HepG2 (cell line): Measurements from ENCODE around the gene P2RX2. TPM values are rescaled to one million over a fixed set of nuclear protein-coding genes. Genes with fewer than 3 reads are reported as not detected.

Source experiments
- ATAC-seq: fragments of 200-7000 bp; cut with Tn5 transposase; 3 replicates; pipeline ENCODE4 v1.9.1; 2020; ENCODE audit warnings: mild to moderate bottlenecking, moderate library complexity
- BruUV-seq: library from RNA; stranded (reverse); fragments of 400-500 nt; replicated peaks from 2 replicates; lab custom pipeline; 2021; lab: Mats Ljungman, UMichigan
- CTCF ChIA-PET: fragments of 300-600 bp; formaldehyde crosslinking; extraction: SDS; loops from one replicate; lab custom pipeline; 2021; ENCODE audit warnings: low total read pairs, inconsistent platforms, low intra/inter-chr PET ratio; lab: Yijun Ruan, JAX
- POLR2A ChIA-PET: fragments of 350-600 bp; sonication (Branson Sonifier 250); formaldehyde crosslinking; loops from one replicate; lab custom pipeline; 2020; ENCODE audit warnings: antibody characterized with exemption, inconsistent platforms; lab: Yijun Ruan, JAX
- DNase-seq: peaks from one replicate; pipeline ENCODE4 v3.0.0-alpha.2; 2015; ENCODE audit warnings: low spot score
- FAIRE-seq: peaks from 3 replicates; lab custom pipeline; 2011; peaks lifted over from hg19 to GRCh38; lab: Jason Lieb, UNC
- H2AFZ ChIP-seq: one replicate; pipeline ENCODE4 v1.6.1; 2011; ENCODE audit warnings: low read length, inconsistent platforms
- H3K27ac ChIP-seq: fragments of 300-600 bp; 3 replicates; pipeline ENCODE4 v1.8.0; 2011; ENCODE audit warnings: mixed run types, mild to moderate bottlenecking, mixed read lengths, low read length, inconsistent platforms; ENCODE audit not compliant: insufficient read depth; ENCODE audit errors: extremely low read length
- H3K27me3 ChIP-seq, 2 experiments: fragments of 200-600 bp in 1 of 2; 2 replicates in 1 of 2; 3 replicates in 1 of 2; pipeline versions ENCODE4 v1.6.0 to v1.8.0; 2011; ENCODE audit warnings: low read length in 2 of 2, mild to moderate bottlenecking in 2 of 2, moderate library complexity in 2 of 2, inconsistent platforms in 1 of 2; ENCODE audit not compliant: insufficient read depth in 2 of 2, control insufficient read depth in 1 of 2
- H3K36me3 ChIP-seq, 2 experiments: fragments of 200-600 bp in 1 of 2; replicated peaks in 1 of 2; 2 replicates in 1 of 2; 3 replicates in 1 of 2; pipeline versions ENCODE4 v1.5.1 to v1.8.0; 2011; ENCODE audit warnings: low read length in 2 of 2, inconsistent platforms in 1 of 2; ENCODE audit not compliant: insufficient read depth in 2 of 2, control insufficient read depth in 1 of 2
- H3K4me1 ChIP-seq: 2 replicates; pipeline ENCODE4 v1.5.1; 2012; ENCODE audit warnings: low read length, inconsistent platforms; ENCODE audit not compliant: insufficient read depth
- H3K4me2 ChIP-seq: 2 replicates; pipeline ENCODE4 v1.6.0; 2011; ENCODE audit warnings: low read depth, low read length, inconsistent platforms
- H3K4me3 ChIP-seq, 3 experiments: fragments of 200-600 bp in 1 of 3; sonication (generic), shearing (Covaris generic) in 1 of 3; replicated peaks in 1 of 3; 2 replicates each; pipeline ENCODE4 v1.5.1; 2011 to 2016; ENCODE audit warnings: low read length in 3 of 3, inconsistent platforms in 2 of 3, low read depth in 2 of 3, mild to moderate bottlenecking in 2 of 3, control low read depth in 1 of 3, mixed read lengths in 1 of 3; ENCODE audit not compliant: insufficient read depth in 1 of 3
- H3K79me2 ChIP-seq: one replicate; pipeline ENCODE4 v1.6.1; 2011; ENCODE audit warnings: low read length, inconsistent platforms; ENCODE audit not compliant: insufficient read depth
- H3K9ac ChIP-seq: 2 replicates; pipeline ENCODE4 v1.6.0; 2011; ENCODE audit warnings: mild to moderate bottlenecking, low read depth, low read length, inconsistent platforms; ENCODE audit not compliant: insufficient read depth
- H3K9me3 ChIP-seq: 2 replicates; pipeline ENCODE4 v1.5.1; 2012; ENCODE audit warnings: mild to moderate bottlenecking, low read length
- H4K20me1 ChIP-seq: 2 replicates; pipeline ENCODE4 v1.6.0; 2011; ENCODE audit warnings: inconsistent platforms, mild to moderate bottlenecking, low read length, moderate library complexity; ENCODE audit not compliant: insufficient read depth
- AGO2 ChIP-seq: fragments of 200-400 bp; formaldehyde crosslinking; optimal IDR thresholded peaks from 2 replicates; pipeline ENCODE3; 2017; ENCODE audit warnings: mild to moderate bottlenecking, low read depth, low read length, moderate library complexity
- DPF2 ChIP-seq: sonication (generic); formaldehyde crosslinking; IDR thresholded peaks from 2 replicates; pipeline ENCODE4 v1.4.0; 2020; ENCODE audit warnings: mild to moderate bottlenecking, low read depth, missing genetic modification reagents, borderline replicate concordance
- HHEX ChIP-seq: IDR thresholded peaks from 2 replicates; pipeline ENCODE4 v1.6.1; 2016; ENCODE audit warnings: control low read depth
- PBX3 ChIP-seq: sonication (generic); formaldehyde crosslinking; IDR thresholded peaks from 2 replicates; pipeline ENCODE4 v1.8.1; 2023; ENCODE audit warnings: missing genetic modification reagents, inconsistent platforms, borderline replicate concordance
- PTBP1 ChIP-seq: fragments of 200-400 bp; formaldehyde crosslinking; IDR thresholded peaks from 2 replicates; pipeline ENCODE4 v1.6.1; 2018; ENCODE audit warnings: low read length, low read depth; ENCODE audit not compliant: poor library complexity, severe bottlenecking
- ZBTB1 ChIP-seq: sonication (generic); formaldehyde crosslinking; IDR thresholded peaks from 2 replicates; pipeline ENCODE4 v1.4.0; 2020; ENCODE audit warnings: missing genetic modification reagents, borderline replicate concordance
- ZNF30 ChIP-seq: sonication (generic); formaldehyde crosslinking; IDR thresholded peaks from 2 replicates; pipeline ENCODE4 v1.5.0; 2020; ENCODE audit warnings: mild to moderate bottlenecking, missing genetic modification reagents
- WGBS: methylation state at CpG from one replicate; pipeline ENCODE4 v1.1.6; 2017; ENCODE audit warnings: low lambda C conversion rate; 5-methylcytosine and 5-hydroxymethylcytosine counted together
- in situ Hi-C: cut with HindIII; loops from 2 replicates; pipeline ENCODE4 v1.10.0; 2017; ENCODE audit warnings: low pct_unique_long_range_greater_than_20kb; ENCODE audit not compliant: extremely low pct_ligation_motif_present
- intact Hi-C: fragments of 100-400 bp; cut with micrococcal nuclease; formaldehyde crosslinking; loops from one replicate; pipeline ENCODE4 v1.10.0; 2022; ENCODE audit not compliant: unreplicated experiment
- polyA plus RNA-seq, 8 experiments: library from polyadenylated mRNA; depleted of rRNA in 3 of 8; stranded (reverse) in 7 of 8; unstranded in 1 of 8; fragments of >200 nt; fragmentation: Illumina TruSeq in 4 of 8; extraction: Trizol in 4 of 8; gene quantifications; 2 replicates each; pipeline versions ENCODE4 v1.2.1 to v1.2.3, GENCODE V29; 2011 to 2016; ENCODE audit warnings: low read depth in 4 of 8, missing spikeins in 1 of 8, mixed read lengths in 1 of 8; ENCODE audit not compliant: insufficient read depth in 1 of 8
- total RNA-seq, 5 experiments: library from RNA; depleted of rRNA; stranded (reverse); fragments of >200 nt; fragmentation: Illumina TruSeq; extraction: Trizol; gene quantifications; 2 replicates each; pipeline ENCODE4 v1.2.3, GENCODE V29; 2016; ENCODE audit warnings: low read depth in 1 of 5

P2RX2 gene
- total and polyA plus RNA-seq, 2 of the 13 experiments (the other 11 are each of a cell fraction or from before 2014, with no cell fraction given): not detected

- no peak for DNase-seq
- H3K4me3 ChIP-seq: no peak overlapping the region
- CTCF ChIA-PET: no interaction called here
- H3K9ac ChIP-seq: no peak overlapping the region
- TF ChIP-seq PBX3 (CRISPR knock-in tag): no peak
- TF ChIP-seq ZNF30: no peak
- no peak for TF ChIP-seq HHEX (CRISPR knock-in tag)
- no peak for TF ChIP-seq DPF2 (CRISPR knock-in tag)
- no peak for TF ChIP-seq PTBP1
- TF ChIP-seq, all 625 proteins: peak for 0
- Histone ChIP-seq H3K79me2 (no peaks in the 10 kb centered on the region), H3K4me2 (no peak overlapping the region), H3K4me1 (no peaks in the 10 kb centered on the region), H3K27me3 (no peaks in the 10 kb centered on the region), H4K20me1 (peaks cover 6% of the 10 kb centered on the region; the same call in 1 of the 2 replicates), H3K27ac (no peak overlapping the region), H2AFZ (no peak overlapping the region), H3K9me3 (no peaks in the 10 kb centered on the region), H3K36me3 (peaks cover 4 to 16% of the 10 kb centered on the region in 2 experiments; a peak in 3 of 5 replicates)
- in situ Hi-C loops: no loop called here
- intact Hi-C loops: no loop called here
- WGBS: over 99% methylated on average over 22 of the region's 55 CpGs
- no TSS peak for BruUV-seq
- FAIRE-seq: no peak
- ATAC-seq: no peak
- POLR2A ChIA-PET: no interaction called here
These were observed 48.6 kb upstream of the P2RX2 start for GRCh38 chr12:132569856-132570480.

DNA sequence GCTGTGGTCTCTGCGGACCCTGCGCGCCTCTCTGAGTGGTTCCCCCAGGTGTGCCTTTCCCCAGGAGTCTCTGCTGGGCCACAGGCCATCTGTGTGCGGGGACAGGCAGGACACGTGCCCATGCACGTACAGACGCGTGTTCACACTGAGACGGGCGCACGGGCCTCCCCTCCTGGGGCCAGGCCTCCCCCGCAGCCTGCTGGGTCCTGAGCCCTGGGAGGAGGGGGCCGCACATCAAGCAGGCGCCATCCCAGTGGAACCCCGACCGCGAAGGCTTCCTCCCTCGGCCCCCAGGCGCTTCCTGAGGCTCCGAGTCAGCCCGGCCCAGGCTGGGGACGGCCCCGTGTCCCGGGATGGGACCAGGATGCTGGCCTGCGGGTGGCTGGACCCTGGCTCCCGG is 47.9 kb upstream of the P2RX2 start:
- Histone ChIP-seq H3K4me3 (no peak overlapping the region), H3K9ac (no peak overlapping the region), H2AFZ (no peak overlapping the region), H3K4me2 (no peak overlapping the region), H4K20me1 (peaks cover 4% of the 10 kb centered on the region; the same call in 1 of the 2 replicates), H3K4me1 (no peaks in the 10 kb centered on the region), H3K27me3 (no peaks in the 10 kb centered on the region), H3K9me3 (no peaks in the 10 kb centered on the region), H3K36me3 (peaks cover 4 to 10% of the 10 kb centered on the region in 2 experiments; a peak in 3 of 5 replicates), H3K27ac (no peak overlapping the region), H3K79me2 (no peaks in the 10 kb centered on the region)
- BruUV-seq: no TSS peak
- TF ChIP-seq AGO2 (peak; percentile 61), ZBTB1 (CRISPR knock-in tag) (no peak)
- ChIA-PET POLR2A (no interaction called here), CTCF (no interaction called here)
- in situ Hi-C loops (no loop called here), intact Hi-C loops (no loop called here)
- DNase-seq (no peak), ATAC-seq (no peak), FAIRE-seq (no peak)
- WGBS: 99% methylated on average over 17 of the region's 26 CpGs
